Activated CD8-positive, alpha-beta memory T cell treated with anti-CD3 and anti-CD28 coated beads, Interleukin-2, amount 50 U/mL, for 1 hour (primary cell): ENCODE results near the gene VPS13D.

Experiments
- DNase-seq: peaks from one replicate; pipeline ENCODE4 v3.0.0-alpha.2; 2020; ENCODE audit errors: extremely low read depth

VPS13D gene

GRCh38 chr1:12426030-12426429 lies 196.2 kb downstream of the VPS13D start:
- DNase-seq, result no peak

GRCh38 chr1:12428334-12428733 lies 198.5 kb downstream of the VPS13D start:
- no peak for DNase-seq

GRCh38 chr1:12430525-12430924 lies 200.7 kb downstream of the VPS13D start:
- DNase-seq, result no peak

- no peak for DNase-seq
Observed at GRCh38 chr1:12432897-12433296, 203.1 kb downstream of the VPS13D start.

GRCh38 chr1:12433323-12434053 lies 203.7 kb downstream of the VPS13D start:
- no peak for DNase-seq

- no peak for DNase-seq
Observed at GRCh38 chr1:12434174-12434573, 204.3 kb downstream of the VPS13D start.

GRCh38 chr1:12434686-12435085 lies 204.9 kb downstream of the VPS13D start:
- no peak for DNase-seq

GRCh38 chr1:12435639-12436344 lies 206.0 kb downstream of the VPS13D start:
- no peak for DNase-seq

GRCh38 chr1:12436345-12436658 lies 206.5 kb downstream of the VPS13D start:
- DNase-seq, result no peak

GRCh38 chr1:12436817-12437599 lies 207.2 kb downstream of the VPS13D start:
- DNase-seq, result no peak

- DNase-seq, result no peak
Observed at GRCh38 chr1:12437629-12438028, 207.8 kb downstream of the VPS13D start.

- no peak for DNase-seq
Observed at GRCh38 chr1:12438349-12438924, 208.6 kb downstream of the VPS13D start.

GRCh38 chr1:12439073-12439472 lies 209.2 kb downstream of the VPS13D start:
- no peak for DNase-seq

- DNase-seq, result no peak
Observed at GRCh38 chr1:12441414-12442105, 211.7 kb downstream of the VPS13D start.

- no peak for DNase-seq
Observed at GRCh38 chr1:12442217-12442616, 212.4 kb downstream of the VPS13D start.

- no peak for DNase-seq
Observed at GRCh38 chr1:12443151-12443550, 213.3 kb downstream of the VPS13D start.

- no peak for DNase-seq
Observed at GRCh38 chr1:12444329-12444841, 214.6 kb downstream of the VPS13D start.

GRCh38 chr1:12445257-12445656 lies 215.4 kb downstream of the VPS13D start:
- no peak for DNase-seq

- no peak for DNase-seq
Observed at GRCh38 chr1:12446593-12446992, 216.8 kb downstream of the VPS13D start.

GRCh38 chr1:12447307-12447706 lies 217.5 kb downstream of the VPS13D start:
- no peak for DNase-seq

- no peak for DNase-seq
Observed at GRCh38 chr1:12447849-12448312, 218.1 kb downstream of the VPS13D start.
